ENCODE measurements around the gene PLXDC1.

Gene PLXDC1

DNA sequence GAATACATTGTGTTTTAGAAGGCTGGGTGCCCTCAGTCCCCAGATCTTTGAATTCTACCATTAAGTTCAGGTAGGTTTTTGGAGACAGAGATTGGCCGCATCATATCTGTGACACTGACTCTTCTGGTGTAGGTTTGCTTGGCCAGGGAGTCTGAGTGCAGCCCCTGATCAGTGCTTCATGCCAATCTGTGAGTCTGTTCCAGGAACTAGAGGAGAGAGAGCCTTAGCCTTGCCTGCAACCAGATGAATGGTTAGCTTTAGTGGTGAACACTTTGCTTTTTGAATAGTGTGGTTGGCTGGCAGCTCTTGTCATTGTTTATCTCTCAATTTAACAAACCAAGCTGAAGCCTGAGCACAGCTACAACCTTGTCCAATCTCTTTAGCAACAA lies 87.8 kb downstream of the PLXDC1 start:
- Histone ChIP-seq H3K9ac (ENCODE audit: low read length) (no peak overlapping the region), H3K18ac (ENCODE audit: low read length) (no peak overlapping the region), H3K4me2 (ENCODE audit: low read length) (no peak overlapping the region), H3K56ac (ENCODE audit: low read length) (no peak overlapping the region), H3K27ac (ENCODE audit: low read depth, low read length) (no peak overlapping the region), H3K4me3 (ENCODE audit: low read length) (no peak overlapping the region), H3K4ac (ENCODE audit: low read depth, low read length) (no peak overlapping the region), H3K4me1 (ENCODE audit: control insufficient read depth, low read depth, low read length) (no peaks in the 10 kb centered on the region), H4K5ac (ENCODE audit: low read length) (no peak overlapping the region), H4K8ac (ENCODE audit: low read depth, low read length) (no peak overlapping the region), H2BK5ac (ENCODE audit: low read length) (no peak overlapping the region), H3K23ac (ENCODE audit: low read length) (no peak overlapping the region), H2BK15ac (replicated peaks; ENCODE audit: low read depth) (no peak overlapping the region), H2AK5ac (ENCODE audit: low read length) (no peak overlapping the region), H3K79me2 (ENCODE audit: control insufficient read depth, insufficient read depth, low read length) (no peaks in the 10 kb centered on the region), H3K79me1 (ENCODE audit: low read length) (no peaks in the 10 kb centered on the region), H3K27me3 (ENCODE audit: insufficient read depth, low read length, poor library complexity) (no peaks in the 10 kb centered on the region), H3K36me3 (ENCODE audit: control insufficient read depth, insufficient read depth, low read length) (no peaks in the 10 kb centered on the region), H2BK120ac (ENCODE audit: low read depth, low read length) (no peak overlapping the region)
- no CpG with 5 or more reads among the region's 1 CpG for WGBS (ENCODE audit: extremely low coverage, insufficient coverage, low lambda C conversion rate)
- no peak for DNase-seq

DNA sequence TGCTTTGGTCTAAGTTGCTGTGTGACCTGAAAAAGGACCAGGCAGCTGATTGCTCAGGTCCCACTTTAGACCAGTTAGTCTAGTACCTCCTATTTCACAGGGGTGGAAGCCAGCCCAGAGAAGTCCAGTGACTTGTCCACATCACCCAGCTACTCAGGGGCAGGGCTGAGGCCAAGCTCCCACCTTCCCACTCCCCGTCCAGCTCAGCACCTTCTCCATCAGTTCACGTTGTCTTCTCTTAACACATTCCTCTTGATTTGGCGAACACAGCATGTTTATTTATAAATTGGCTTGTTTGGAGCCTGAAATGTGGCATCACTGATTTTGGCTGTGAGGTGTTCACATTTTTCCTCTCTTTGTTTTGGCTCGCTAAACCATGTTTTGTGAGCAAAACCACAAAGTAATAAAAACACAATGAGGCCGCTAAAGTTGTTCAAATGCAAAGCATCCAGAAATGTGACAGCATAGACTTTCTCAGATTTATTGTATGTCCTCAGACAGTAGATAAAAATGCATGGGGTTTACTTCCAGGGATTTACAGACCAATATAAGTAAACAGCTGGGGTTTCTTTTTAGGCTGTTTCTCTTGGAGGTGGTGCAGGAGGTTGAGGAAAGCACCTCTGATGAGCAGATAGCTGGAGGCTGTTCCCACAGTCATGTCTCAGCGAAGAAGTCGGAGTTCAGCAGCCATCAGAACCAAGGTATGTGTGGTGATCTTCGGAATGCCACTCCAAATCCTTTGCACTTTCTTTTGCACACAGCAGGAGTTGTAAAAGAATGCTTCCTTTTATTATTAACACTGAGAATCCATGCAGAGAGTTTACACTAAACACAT lies 88.4 kb downstream of the PLXDC1 start:
- H3K27ac ChIP-seq (ENCODE audit: low read depth, low read length), result no peak overlapping the region
- H3K4me1 ChIP-seq (ENCODE audit: control insufficient read depth, low read depth, low read length), result no peaks in the 10 kb centered on the region
- H4K5ac ChIP-seq (ENCODE audit: low read length), result no peak overlapping the region
- H3K9ac ChIP-seq (ENCODE audit: low read length), result no peak overlapping the region
- H3K23ac ChIP-seq (ENCODE audit: low read length), result no peak overlapping the region
- no peak overlapping the region for H3K4ac ChIP-seq (ENCODE audit: low read depth, low read length)
- WGBS (ENCODE audit: extremely low coverage, insufficient coverage, low lambda C conversion rate), result no CpG with 5 or more reads among the region's 8 CpGs
- no peaks in the 10 kb centered on the region for H3K27me3 ChIP-seq (ENCODE audit: insufficient read depth, low read length, poor library complexity)
- H4K8ac ChIP-seq (ENCODE audit: low read depth, low read length), result no peak overlapping the region
- H2AK5ac ChIP-seq (ENCODE audit: low read length), result no peak overlapping the region
- H3K4me2 ChIP-seq (ENCODE audit: low read length), result no peak overlapping the region
- peak; percentile 13 for DNase-seq
- H2BK15ac ChIP-seq (replicated peaks; ENCODE audit: low read depth), result no peak overlapping the region
- H3K79me1 ChIP-seq (ENCODE audit: low read length), result no peaks in the 10 kb centered on the region
- H3K18ac ChIP-seq (ENCODE audit: low read length), result no peak overlapping the region
- no peaks in the 10 kb centered on the region for H3K79me2 ChIP-seq (ENCODE audit: control insufficient read depth, insufficient read depth, low read length)
- H3K36me3 ChIP-seq (ENCODE audit: control insufficient read depth, insufficient read depth, low read length), result no peaks in the 10 kb centered on the region
- no peak overlapping the region for H3K4me3 ChIP-seq (ENCODE audit: low read length)
- H3K56ac ChIP-seq (ENCODE audit: low read length), result no peak overlapping the region
- H2BK120ac ChIP-seq (ENCODE audit: low read depth, low read length), result no peak overlapping the region
- no peak overlapping the region for H2BK5ac ChIP-seq (ENCODE audit: low read length)

DNA sequence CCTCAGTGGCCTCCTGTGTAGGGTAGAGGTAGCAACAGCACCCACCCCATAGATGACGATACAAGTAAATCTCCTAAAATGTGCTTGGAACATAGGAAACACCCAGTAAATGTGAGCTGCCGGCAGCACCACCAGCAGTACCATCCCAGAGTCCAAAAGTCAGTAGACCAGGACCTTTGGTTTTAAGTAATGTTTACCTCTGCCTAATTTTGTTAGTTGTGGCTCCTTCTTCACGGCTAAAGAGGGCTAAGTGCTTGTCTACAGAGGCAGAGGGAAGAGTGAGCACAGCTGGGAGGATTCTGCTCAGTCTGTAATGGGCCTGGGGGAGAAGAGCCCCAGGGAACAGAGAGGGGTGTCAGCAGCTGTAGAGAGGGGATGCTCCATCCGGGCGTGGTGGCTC lies 92.9 kb downstream of the PLXDC1 start:
- Histone ChIP-seq H3K79me1 (ENCODE audit: low read length) (no peaks in the 10 kb centered on the region), H3K4me3 (ENCODE audit: low read length) (no peak overlapping the region), H2BK120ac (ENCODE audit: low read depth, low read length) (no peak overlapping the region), H3K9ac (ENCODE audit: low read length) (no peak overlapping the region), H4K5ac (ENCODE audit: low read length) (no peak overlapping the region), H3K27me3 (ENCODE audit: insufficient read depth, low read length, poor library complexity) (no peaks in the 10 kb centered on the region), H3K4me2 (ENCODE audit: low read length) (no peak overlapping the region), H3K4ac (ENCODE audit: low read depth, low read length) (no peak overlapping the region), H2BK5ac (ENCODE audit: low read length) (no peak overlapping the region), H3K56ac (ENCODE audit: low read length) (no peak overlapping the region), H4K8ac (ENCODE audit: low read depth, low read length) (no peak overlapping the region), H2AK5ac (ENCODE audit: low read length) (no peak overlapping the region), H3K18ac (ENCODE audit: low read length) (no peak overlapping the region), H2BK15ac (replicated peaks; ENCODE audit: low read depth) (no peak overlapping the region), H3K27ac (ENCODE audit: low read depth, low read length) (no peak overlapping the region), H3K79me2 (ENCODE audit: control insufficient read depth, insufficient read depth, low read length) (no peaks in the 10 kb centered on the region), H3K4me1 (ENCODE audit: control insufficient read depth, low read depth, low read length) (no peaks in the 10 kb centered on the region), H3K36me3 (ENCODE audit: control insufficient read depth, insufficient read depth, low read length) (no peaks in the 10 kb centered on the region), H3K23ac (ENCODE audit: low read length) (no peak overlapping the region)
- no CpG with 5 or more reads among the region's 5 CpGs for WGBS (ENCODE audit: extremely low coverage, insufficient coverage, low lambda C conversion rate)
- DNase-seq, result no peak

GRCh38 chr17:39057701-39058206 lies 93.7 kb downstream of the PLXDC1 start:
- Histone ChIP-seq H3K79me1 (ENCODE audit: low read length) (no peaks in the 10 kb centered on the region), H2BK15ac (replicated peaks; ENCODE audit: low read depth) (no peak overlapping the region), H3K79me2 (ENCODE audit: control insufficient read depth, insufficient read depth, low read length) (no peaks in the 10 kb centered on the region), H3K27me3 (ENCODE audit: insufficient read depth, low read length, poor library complexity) (no peaks in the 10 kb centered on the region), H3K4ac (ENCODE audit: low read depth, low read length) (no peak overlapping the region), H3K36me3 (ENCODE audit: control insufficient read depth, insufficient read depth, low read length) (no peaks in the 10 kb centered on the region), H3K18ac (ENCODE audit: low read length) (no peak overlapping the region), H3K27ac (ENCODE audit: low read depth, low read length) (no peak overlapping the region), H2AK5ac (ENCODE audit: low read length) (no peak overlapping the region), H3K4me3 (ENCODE audit: low read length) (no peak overlapping the region), H3K56ac (ENCODE audit: low read length) (no peak overlapping the region), H2BK120ac (ENCODE audit: low read depth, low read length) (no peak overlapping the region), H3K4me1 (ENCODE audit: control insufficient read depth, low read depth, low read length) (no peaks in the 10 kb centered on the region), H2BK5ac (ENCODE audit: low read length) (no peak overlapping the region), H4K5ac (ENCODE audit: low read length) (no peak overlapping the region), H3K23ac (ENCODE audit: low read length) (no peak overlapping the region), H4K8ac (ENCODE audit: low read depth, low read length) (no peak overlapping the region), H3K4me2 (ENCODE audit: low read length) (no peak overlapping the region), H3K9ac (ENCODE audit: low read length) (no peak overlapping the region)
- WGBS (ENCODE audit: extremely low coverage, insufficient coverage, low lambda C conversion rate), result no CpG with 5 or more reads among the region's 11 CpGs
- DNase-seq, result no peak

GRCh38 chr17:39054111-39054645 lies 97.3 kb downstream of the PLXDC1 start:
- H3K23ac ChIP-seq (ENCODE audit: low read length), result no peak overlapping the region
- H3K4me1 ChIP-seq (ENCODE audit: control insufficient read depth, low read depth, low read length), result no peaks in the 10 kb centered on the region
- no peaks in the 10 kb centered on the region for H3K79me2 ChIP-seq (ENCODE audit: control insufficient read depth, insufficient read depth, low read length)
- H3K79me1 ChIP-seq (ENCODE audit: low read length), result no peaks in the 10 kb centered on the region
- H2BK15ac ChIP-seq (replicated peaks; ENCODE audit: low read depth), result no peak overlapping the region
- no peak overlapping the region for H3K27ac ChIP-seq (ENCODE audit: low read depth, low read length)
- no peak overlapping the region for H4K8ac ChIP-seq (ENCODE audit: low read depth, low read length)
- no CpG with 5 or more reads among the region's 2 CpGs for WGBS (ENCODE audit: extremely low coverage, insufficient coverage, low lambda C conversion rate)
- no peak overlapping the region for H3K18ac ChIP-seq (ENCODE audit: low read length)
- no peak overlapping the region for H3K56ac ChIP-seq (ENCODE audit: low read length)
- no peak overlapping the region for H3K4me2 ChIP-seq (ENCODE audit: low read length)
- no peak overlapping the region for H3K4me3 ChIP-seq (ENCODE audit: low read length)
- H2BK120ac ChIP-seq (ENCODE audit: low read depth, low read length), result no peak overlapping the region
- no peaks in the 10 kb centered on the region for H3K36me3 ChIP-seq (ENCODE audit: control insufficient read depth, insufficient read depth, low read length)
- no peak overlapping the region for H2BK5ac ChIP-seq (ENCODE audit: low read length)
- no peak overlapping the region for H3K9ac ChIP-seq (ENCODE audit: low read length)
- no peak overlapping the region for H3K4ac ChIP-seq (ENCODE audit: low read depth, low read length)
- H4K5ac ChIP-seq (ENCODE audit: low read length), result no peak overlapping the region
- H2AK5ac ChIP-seq (ENCODE audit: low read length), result no peak overlapping the region
- no peaks in the 10 kb centered on the region for H3K27me3 ChIP-seq (ENCODE audit: insufficient read depth, low read length, poor library complexity)
- DNase-seq, result no peak
